ENCODE data around the gene JADE1.

DNA sequence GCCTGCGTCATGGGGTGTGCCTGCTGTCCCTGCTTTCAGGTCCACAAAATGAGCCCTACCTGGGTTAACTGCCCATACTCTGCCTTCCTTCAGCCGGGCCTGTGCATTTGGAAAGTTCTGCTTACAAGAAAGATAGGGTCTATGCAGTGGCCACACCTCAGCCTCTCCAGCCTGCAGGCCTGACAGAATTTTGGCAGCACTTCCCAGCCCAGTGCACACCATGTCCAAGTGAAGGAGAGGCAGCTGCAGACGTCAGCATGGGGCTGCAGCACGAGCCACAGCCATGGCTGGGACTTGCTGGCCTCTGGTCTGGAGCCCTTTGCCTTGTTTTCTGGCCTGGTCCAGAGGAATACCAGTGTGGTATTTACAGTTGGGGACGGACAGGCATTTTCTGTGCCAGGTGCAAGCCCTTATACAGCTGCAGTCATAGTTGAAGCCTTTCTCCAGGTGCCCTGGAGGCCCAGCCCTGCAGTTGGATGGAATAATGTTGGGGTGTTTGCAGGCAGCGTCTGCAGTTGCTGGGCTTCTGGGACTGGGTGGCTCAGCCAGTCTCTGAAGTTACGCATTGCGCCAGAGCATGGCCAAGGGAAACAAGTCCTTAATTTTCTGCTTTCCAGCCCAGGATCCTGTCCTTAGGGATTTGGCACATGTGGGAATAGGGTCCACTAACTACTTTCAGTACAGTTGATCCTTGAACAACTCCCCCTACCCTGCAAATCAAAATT, 26.2 kb downstream of the JADE1 start:
- TF ChIP-seq POLR2A (IDR thresholded peaks at IDR 0.05) = no peak
- TF ChIP-seq, protein P1, sequence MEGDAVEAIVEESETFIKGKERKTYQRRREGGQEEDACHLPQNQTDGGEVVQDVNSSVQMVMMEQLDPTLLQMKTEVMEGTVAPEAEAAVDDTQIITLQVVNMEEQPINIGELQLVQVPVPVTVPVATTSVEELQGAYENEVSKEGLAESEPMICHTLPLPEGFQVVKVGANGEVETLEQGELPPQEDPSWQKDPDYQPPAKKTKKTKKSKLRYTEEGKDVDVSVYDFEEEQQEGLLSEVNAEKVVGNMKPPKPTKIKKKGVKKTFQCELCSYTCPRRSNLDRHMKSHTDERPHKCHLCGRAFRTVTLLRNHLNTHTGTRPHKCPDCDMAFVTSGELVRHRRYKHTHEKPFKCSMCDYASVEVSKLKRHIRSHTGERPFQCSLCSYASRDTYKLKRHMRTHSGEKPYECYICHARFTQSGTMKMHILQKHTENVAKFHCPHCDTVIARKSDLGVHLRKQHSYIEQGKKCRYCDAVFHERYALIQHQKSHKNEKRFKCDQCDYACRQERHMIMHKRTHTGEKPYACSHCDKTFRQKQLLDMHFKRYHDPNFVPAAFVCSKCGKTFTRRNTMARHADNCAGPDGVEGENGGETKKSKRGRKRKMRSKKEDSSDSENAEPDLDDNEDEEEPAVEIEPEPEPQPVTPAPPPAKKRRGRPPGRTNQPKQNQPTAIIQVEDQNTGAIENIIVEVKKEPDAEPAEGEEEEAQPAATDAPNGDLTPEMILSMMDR (IDR thresholded peaks at IDR 0.05) = no peak
- TF ChIP-seq EP300 (IDR thresholded peaks at IDR 0.05) = peak in 2 of 4 donors; percentile 18 to 22

All from sigmoid colon (tissue), 4 donors.